ENCODE results near the gene C5orf15.

Gene C5orf15

DNA sequence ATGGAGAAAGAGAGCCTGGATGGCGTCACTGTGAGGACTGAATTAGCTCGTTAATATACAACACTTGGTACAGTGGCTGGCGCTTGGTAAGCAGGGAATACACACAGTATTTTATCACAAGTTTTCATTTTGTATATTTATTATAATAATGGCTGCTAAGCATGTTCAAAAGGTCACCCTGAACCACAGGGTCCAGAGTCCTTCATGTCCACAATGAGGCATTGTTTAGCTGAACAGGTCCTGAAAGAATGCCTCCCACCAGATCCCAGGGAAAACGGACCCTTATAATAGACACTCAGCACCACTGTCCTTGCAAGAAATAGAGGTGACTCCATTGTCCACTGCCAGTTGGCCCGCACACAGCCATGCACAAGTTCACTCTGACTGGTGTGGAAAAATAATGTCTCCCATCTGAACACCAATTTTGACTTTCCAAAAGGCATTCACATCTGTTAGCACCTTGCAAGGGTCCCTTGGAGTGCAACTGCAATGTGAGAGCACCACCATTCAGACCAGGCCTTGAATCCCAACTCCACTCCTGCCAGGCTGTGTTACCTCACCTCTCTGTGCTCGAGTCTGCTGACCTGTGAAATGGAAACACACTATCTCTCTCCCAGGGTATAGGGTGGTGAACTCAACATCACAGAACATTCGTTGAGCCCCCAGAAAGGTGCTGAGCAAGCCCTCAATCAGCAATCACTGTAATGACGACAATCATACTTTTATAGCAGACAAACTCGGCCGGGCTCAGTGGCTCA lies 32.5 kb upstream of the C5orf15 start:
- Histone ChIP-seq H3K27me3 (no peaks in the 10 kb centered on the region), H3K36me3 (no peaks in the 10 kb centered on the region), H3K27ac (no peak overlapping the region), H3K9me3 (no peaks in the 10 kb centered on the region), H3K4me3 (no peak overlapping the region), H3K4me1 (peaks cover 0 to 77% (median 56%) of the 10 kb centered on the region in 4 donors)
- no peak for DNase-seq
- intact Hi-C loops (cut with DNase I; ENCODE audit: low total_unique reads): no loop called here
- TF ChIP-seq, protein P1, sequence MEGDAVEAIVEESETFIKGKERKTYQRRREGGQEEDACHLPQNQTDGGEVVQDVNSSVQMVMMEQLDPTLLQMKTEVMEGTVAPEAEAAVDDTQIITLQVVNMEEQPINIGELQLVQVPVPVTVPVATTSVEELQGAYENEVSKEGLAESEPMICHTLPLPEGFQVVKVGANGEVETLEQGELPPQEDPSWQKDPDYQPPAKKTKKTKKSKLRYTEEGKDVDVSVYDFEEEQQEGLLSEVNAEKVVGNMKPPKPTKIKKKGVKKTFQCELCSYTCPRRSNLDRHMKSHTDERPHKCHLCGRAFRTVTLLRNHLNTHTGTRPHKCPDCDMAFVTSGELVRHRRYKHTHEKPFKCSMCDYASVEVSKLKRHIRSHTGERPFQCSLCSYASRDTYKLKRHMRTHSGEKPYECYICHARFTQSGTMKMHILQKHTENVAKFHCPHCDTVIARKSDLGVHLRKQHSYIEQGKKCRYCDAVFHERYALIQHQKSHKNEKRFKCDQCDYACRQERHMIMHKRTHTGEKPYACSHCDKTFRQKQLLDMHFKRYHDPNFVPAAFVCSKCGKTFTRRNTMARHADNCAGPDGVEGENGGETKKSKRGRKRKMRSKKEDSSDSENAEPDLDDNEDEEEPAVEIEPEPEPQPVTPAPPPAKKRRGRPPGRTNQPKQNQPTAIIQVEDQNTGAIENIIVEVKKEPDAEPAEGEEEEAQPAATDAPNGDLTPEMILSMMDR (IDR thresholded peaks at IDR 0.05): no peak

DNA sequence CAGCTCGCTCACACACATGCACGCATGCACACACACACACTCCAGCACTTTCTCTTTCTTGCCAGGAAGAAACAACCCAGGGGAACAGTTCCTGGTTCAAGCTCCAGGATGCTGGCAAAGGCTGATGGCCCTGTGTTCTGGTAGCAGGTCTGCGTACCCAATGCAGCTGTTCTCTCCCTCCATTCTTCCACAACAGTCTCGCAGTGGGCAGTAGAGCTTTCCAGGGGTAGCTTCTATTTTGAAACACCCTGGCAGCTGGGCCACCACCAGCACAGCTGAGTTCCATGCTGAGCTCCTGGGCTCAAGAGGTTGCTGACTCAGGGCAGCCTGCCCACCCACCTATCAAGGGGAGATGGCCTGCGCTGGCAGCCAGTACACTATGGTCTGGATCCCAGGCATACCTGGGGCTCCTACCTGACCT lies 31.7 kb upstream of the C5orf15 start:
- no peak for DNase-seq
- Histone ChIP-seq H3K27me3 (no peaks in the 10 kb centered on the region), H3K9me3 (no peaks in the 10 kb centered on the region), H3K4me1 (peaks cover 0 to 80% (median 59%) of the 10 kb centered on the region in 4 donors), H3K27ac (no peak overlapping the region), H3K36me3 (no peaks in the 10 kb centered on the region), H3K4me3 (no peak overlapping the region)
- intact Hi-C loops (cut with DNase I; ENCODE audit: low total_unique reads): no loop called here
- TF ChIP-seq, protein P1 (IDR thresholded peaks at IDR 0.05): no peak

DNA sequence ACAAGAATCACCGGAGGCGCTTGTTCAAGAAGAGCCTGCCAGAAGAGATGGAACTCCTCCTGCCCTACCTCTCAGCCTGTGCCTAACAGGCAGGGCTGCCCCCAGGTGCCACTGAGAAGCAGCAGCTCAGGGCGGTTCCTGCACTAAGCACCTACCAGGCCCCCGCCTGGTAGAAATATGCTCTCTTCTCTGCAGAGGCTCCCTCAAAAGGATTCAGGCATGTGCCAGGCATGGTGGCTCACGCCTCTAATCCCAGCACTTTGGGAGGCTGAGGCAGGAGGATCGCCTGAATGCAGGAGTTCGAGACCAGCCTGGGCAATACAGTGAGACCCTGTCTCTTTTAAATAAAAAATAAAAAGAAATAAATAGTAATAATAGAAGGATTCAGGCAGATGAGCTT lies 30.4 kb upstream of the C5orf15 start:
- H3K9me3 ChIP-seq: no peaks in the 10 kb centered on the region
- no peak overlapping the region for H3K4me3 ChIP-seq
- no peaks in the 10 kb centered on the region for H3K27me3 ChIP-seq
- intact Hi-C loops (cut with DNase I; ENCODE audit: low total_unique reads): no loop called here
- no peaks in the 10 kb centered on the region for H3K36me3 ChIP-seq
- no peak overlapping the region for H3K27ac ChIP-seq
- H3K4me1 ChIP-seq: peaks cover 0 to 93% (median 70%) of the 10 kb centered on the region in 4 donors
- TF ChIP-seq, protein P1 (IDR thresholded peaks at IDR 0.05): no peak
- DNase-seq: no peak

DNA sequence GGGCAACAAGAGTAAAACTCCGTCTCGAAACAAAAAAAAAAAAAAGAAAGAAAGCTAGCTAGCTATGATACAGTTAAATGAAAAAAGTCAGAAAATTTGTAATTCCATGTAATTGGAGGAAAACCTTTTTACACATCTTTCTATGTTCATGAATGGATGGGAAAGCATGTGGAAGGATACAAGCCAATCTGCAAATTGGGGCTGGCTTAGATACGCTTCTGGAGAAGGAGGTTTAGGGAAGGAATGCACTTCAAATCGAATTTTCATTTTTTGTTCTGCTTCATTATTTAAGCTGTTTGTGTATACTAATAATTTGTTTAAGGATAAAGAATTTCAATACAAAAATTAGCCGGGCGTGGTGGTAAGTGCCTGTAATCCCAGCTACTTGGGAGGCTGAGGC lies 29.6 kb upstream of the C5orf15 start:
- Histone ChIP-seq H3K4me1 (peaks cover 0 to 94% (median 73%) of the 10 kb centered on the region in 4 donors), H3K4me3 (no peak overlapping the region), H3K9me3 (no peaks in the 10 kb centered on the region), H3K27me3 (no peaks in the 10 kb centered on the region), H3K27ac (no peak overlapping the region), H3K36me3 (no peaks in the 10 kb centered on the region)
- intact Hi-C loops (cut with DNase I; ENCODE audit: low total_unique reads): no loop called here
- DNase-seq: no peak
- TF ChIP-seq, protein P1 (IDR thresholded peaks at IDR 0.05): no peak

DNA sequence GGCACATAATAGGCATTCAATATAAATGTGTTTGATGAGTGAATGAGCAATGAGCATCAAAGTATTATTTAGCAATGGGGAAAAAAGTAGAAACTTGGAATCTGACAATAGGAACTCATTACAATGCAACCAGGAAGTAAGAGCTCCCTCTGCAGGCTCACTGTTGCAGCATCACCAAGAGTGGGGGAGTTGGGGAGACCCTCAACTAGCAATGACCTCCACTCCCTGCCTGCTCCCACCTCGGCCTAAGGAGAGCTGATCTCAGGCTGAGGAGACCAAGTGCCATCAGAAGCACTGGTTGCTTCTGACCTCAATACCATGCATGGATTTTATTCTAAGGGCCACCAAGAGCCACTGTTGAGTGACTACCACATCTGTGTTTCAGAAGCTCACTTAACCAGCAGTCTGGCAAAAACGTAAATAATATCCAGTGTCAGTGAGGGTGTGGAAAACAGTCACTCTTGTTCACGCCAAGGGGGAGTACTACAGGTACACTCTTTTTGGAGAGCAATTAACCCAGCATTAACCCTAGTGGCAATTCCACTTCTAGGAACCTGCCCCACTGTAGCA lies 28.3 kb upstream of the C5orf15 start:
- TF ChIP-seq, protein P1 (IDR thresholded peaks at IDR 0.05): no peak
- H3K27ac ChIP-seq: no peak overlapping the region
- no peaks in the 10 kb centered on the region for H3K27me3 ChIP-seq
- H3K36me3 ChIP-seq: peaks cover 0 to 3% (median 0%) of the 10 kb centered on the region in 3 donors
- intact Hi-C loops (cut with DNase I; ENCODE audit: low total_unique reads): no loop called here
- H3K9me3 ChIP-seq: no peaks in the 10 kb centered on the region
- DNase-seq: no peak
- peaks cover 5 to 94% (median 70%) of the 10 kb centered on the region in 4 donors for H3K4me1 ChIP-seq
- H3K4me3 ChIP-seq: no peak overlapping the region
